Measurements from ENCODE around the gene ARHGAP27.
"Not testable (repeated sequence)": the region's sequence is repeated elsewhere in the genome, so short reads cannot be mapped to it uniquely, and the experiment has no call there.

ARHGAP27 gene
- total RNA-seq: 22.5 to 158 (median 45.8) reads per million in 18 experiments

- DNase-seq: peak; percentile 65 to 76
Measured at GRCh38 chr17:45432405-45433158, at the start of gene ARHGAP27. Gene ARHGAP27 (minus strand): TSS chr17:45432870. CDS start chr17:45430279, 2,591 bp downstream.

DNA sequence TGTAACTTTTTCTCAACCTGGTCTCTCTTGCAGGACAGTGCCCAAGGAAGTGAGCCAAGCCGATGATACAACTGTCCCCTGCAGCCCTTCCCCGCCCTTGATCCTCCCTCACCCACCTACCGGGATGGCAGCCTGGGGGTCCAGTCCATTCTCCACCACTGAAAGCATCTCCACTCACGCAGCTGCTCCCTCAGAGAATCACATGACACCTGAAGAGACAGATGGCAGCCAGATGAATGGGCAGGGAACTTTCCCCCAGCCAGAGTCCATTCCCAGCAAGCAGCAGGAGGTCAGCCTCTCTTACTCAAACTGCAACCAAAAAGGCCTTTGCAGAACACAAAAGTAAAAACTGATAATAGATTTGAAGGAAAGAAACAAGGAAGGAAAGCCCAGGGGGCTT is 49.6 kb upstream of the ARHGAP27 start:
- DNase-seq: not testable (repeated sequence)

DNA sequence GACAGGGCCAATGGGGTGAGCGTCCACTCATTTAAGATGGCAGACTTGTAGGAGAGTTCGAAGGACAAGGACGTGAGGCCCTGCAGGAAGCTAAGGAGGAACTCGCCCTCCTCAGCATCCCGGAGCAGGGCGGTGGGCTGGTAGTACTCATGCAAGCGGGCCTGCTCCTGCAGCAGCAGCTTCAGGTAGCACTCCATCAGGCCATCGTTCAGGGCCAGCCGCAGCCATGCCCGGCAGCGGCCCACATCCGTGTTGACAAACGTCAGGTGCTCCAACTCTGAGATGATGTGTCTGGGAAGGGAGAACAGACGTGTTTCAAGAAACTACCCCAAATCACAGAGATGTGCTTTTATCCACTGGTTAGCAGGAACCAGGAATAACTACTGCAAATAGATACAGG is 42.8 kb upstream of the ARHGAP27 start:
- not testable (repeated sequence) for DNase-seq

DNA sequence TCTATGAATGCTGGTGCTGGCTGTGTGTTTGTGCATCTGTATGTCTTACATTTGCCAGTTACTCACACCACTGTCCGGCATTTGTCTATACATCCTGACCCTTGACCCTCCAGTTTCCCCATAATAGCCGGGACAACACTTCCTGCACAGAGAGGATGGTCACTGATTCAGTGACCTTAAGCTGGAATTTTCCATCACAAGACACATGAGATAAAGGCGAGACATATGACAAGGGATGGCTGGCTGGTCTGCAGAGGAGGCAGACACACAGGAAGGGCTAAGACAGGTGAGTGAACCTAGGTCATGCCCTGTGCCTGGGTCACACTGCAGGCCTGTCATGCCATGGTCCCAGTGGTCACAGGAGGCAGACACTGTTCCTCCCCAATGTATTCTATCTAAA is 39.6 kb upstream of the ARHGAP27 start:
- not testable (repeated sequence) for DNase-seq

GRCh38 chr17:45469204-45469563 is 36.5 kb upstream of the ARHGAP27 start:
- DNase-seq: not testable (repeated sequence)

DNA sequence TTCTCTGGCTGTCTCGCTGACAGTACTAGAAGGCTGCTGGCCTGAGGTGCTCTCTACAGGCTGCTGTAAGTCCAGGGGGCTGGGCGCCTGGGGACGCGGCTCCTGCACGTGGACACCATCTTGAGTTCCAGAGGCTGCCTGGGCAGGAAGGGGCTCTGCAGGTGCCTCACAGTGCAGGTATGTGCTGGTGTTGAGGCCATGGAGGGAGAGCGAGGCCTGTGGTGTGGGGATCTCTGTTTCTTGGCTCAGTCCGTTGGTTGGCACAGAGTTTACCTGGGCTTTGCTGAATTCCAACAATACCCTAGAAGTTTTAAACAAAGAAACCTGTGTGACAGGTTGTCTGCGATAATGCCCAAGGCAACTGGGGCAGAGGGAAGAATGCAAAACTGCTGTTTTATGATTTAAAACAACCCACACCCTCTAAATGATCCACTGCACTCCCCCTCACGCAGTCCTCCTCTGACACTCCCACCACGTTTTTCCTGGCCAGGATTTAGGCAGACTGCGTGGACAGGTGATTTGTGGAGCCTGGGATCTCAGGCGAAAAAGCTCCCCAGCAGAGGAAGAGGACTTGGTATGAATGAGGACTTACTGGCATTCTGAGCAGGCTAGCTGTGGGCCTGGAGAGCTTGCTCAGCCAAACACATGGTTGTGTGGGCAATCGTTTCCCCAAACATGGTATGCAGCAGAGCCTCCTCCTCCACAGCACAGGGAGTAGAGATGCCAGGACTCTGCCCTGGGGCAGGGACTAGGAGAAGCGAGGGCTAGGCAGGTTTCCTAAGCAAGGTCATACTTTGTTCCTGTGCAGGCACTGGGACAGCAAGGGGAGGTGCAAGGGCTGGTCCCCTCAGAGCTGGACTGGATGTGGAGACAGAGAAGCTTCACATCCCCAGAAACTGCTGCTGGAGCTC is 35.9 kb upstream of the ARHGAP27 start:
- DNase-seq: not testable (repeated sequence)

GRCh38 chr17:45461524-45462327 is 29.1 kb upstream of the ARHGAP27 start:
- DNase-seq: peak; percentile 84 to 89

DNA sequence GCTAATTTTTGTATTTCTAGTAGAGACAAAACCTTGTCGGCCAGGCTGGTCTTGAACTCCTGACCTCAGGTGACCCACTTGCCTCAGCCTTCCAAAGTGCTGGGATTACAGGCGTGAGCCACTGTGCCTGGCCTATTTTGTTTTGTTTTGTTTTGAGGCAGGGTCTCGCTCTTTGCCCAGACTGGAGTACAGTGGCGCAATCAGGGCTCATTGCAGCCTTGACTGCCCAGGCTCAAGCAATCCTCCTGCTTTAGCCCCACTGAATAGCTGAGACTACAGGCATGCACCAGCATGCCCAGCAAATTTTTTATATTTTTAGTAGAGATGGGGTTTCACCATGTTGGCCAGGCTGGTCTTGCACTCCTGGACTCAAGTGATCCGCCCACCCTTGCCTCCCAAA is 27.8 kb upstream of the ARHGAP27 start:
- not testable (repeated sequence) for DNase-seq

GRCh38 chr17:45454341-45454740 is 21.7 kb upstream of the ARHGAP27 start:
- not testable (repeated sequence) for DNase-seq

DNA sequence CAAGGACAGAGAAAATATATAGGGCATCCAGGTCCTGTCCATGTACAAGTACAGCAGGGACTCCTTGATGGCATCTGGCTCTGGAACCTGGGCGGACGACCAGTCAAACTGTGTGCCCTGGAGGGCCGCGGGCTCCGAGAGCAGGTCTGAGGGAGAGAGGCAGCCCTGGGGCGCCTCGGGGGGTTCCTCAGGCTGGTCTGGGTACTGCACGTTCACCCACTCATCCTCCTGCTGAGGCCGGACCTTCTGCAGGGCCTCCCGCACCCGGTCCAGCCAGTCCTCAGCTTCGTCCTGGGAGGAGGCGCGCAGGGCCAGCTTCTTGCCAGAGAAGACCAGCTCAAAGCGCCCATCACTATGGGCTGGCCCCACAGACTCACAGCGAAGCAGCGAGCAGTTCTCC is 21.1 kb upstream of the ARHGAP27 start:
- not testable (repeated sequence) for DNase-seq

GRCh38 chr17:45453225-45453534 is 20.5 kb upstream of the ARHGAP27 start:
- not testable (repeated sequence) for DNase-seq

DNA sequence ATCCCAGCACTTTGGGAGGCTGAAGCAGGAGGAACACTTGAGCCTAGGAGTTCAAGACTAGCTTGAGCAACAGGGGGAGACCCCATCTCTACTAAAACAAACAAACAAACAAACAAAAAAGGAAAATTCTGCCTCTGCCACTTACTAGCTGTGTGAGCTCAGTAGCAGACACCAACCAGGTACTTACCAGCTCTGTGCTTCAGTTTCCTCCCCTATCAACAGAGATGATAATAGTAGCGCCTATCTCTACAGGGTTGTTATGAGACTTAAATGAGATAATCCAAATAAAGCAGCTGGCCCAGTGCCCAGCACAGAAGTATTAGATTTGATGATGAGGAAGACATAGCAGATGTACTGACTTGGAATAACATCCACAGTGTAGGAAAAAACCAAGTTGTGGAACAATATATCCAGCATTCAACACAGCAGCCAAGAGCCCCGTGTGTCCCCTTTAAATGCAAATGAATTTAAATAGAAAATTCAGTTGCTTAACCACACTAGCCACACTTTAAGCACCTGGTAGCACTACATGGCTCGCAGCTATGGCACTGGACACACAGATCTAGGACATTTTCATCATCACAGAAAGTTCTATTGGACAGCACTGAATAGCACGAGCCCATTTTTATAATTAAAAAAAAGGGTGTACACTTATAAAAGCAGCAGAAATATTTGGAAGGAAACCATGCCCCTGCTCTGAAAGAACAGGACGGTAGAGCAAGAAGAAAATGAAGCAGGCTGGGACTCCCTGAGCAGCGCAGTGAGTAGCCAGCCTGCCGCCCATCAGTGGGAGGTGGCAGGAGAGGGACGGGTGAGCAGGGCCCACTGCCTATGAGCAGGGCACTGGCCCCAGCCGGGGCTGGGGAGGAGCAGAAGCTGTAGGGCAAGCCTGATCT is 19.9 kb upstream of the ARHGAP27 start:
- DNase-seq: not testable (repeated sequence)

GRCh38 chr17:45451660-45452059 is 19.0 kb upstream of the ARHGAP27 start:
- DNase-seq: not testable (repeated sequence)

DNA sequence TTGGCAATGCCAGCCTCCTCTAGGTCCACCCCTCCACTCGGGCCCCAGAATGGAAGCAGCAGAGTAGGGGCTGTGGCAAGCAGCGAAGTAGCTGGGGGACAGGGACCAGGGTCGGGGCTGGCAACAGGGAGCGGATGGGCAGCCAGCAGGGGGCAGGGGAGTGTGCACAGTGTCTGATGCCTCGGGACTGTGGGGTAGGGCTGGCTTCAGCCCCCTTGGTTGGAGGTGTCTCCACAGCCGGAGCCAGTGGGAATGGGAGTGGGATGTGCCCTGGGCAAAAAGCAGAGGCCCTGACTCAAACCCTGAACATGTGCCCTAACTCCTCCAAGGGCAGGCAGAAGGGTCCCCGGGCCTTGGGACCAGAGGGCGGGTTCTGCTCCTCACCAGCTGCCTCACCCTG is 18.5 kb upstream of the ARHGAP27 start:
- DNase-seq: no peak

DNA sequence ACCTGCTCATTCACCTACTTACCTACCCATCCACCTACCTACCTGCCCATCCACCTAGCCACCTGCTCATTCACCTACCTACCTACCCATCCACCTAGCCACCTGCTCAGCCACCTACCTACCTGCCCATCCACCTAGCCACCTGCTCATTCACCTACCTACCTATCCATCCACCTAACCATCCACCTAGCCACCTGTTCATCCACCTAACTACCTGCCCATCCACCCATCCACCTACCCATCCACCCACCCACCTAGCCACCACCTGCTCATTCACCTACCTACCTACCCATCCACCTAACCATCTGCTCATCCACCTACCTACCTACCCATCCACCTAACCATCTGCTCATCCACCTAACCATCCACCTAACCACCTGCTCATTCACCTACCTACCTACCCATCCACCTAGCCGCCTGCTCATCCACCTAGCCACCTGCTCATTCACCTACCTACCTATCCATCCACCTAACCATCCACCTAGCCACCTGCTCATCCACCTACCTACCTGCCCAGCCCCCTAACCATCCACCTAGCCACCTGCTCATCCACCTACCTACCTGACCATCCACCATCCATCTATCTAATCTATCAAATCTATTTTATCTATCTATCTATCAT is 17.1 kb upstream of the ARHGAP27 start:
- not testable (repeated sequence) for DNase-seq

GRCh38 chr17:45449260-45449659 is 16.6 kb upstream of the ARHGAP27 start:
- not testable (repeated sequence) for DNase-seq

DNA sequence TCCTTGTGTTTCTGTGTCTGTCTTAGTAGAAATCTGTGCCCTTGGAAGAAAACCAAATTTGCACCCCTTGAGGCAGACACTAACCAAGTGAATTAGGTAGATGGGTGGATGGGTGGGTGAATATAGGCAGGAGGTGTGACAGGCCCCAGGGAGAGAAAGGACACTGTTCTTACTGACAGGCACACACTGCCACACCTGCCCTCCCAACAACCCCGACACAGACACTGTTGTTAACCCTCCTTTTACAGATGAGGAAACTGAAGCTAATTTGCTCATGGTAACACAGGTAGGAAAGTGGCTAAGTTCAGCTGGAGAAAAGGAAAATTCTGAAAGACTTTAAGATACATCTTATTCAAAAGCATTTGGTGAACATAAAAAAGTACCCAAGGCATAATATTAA is 15.8 kb upstream of the ARHGAP27 start:
- DNase-seq: not testable (repeated sequence)

GRCh38 chr17:45448066-45448465 is 15.4 kb upstream of the ARHGAP27 start:
- DNase-seq: not testable (repeated sequence)

DNA sequence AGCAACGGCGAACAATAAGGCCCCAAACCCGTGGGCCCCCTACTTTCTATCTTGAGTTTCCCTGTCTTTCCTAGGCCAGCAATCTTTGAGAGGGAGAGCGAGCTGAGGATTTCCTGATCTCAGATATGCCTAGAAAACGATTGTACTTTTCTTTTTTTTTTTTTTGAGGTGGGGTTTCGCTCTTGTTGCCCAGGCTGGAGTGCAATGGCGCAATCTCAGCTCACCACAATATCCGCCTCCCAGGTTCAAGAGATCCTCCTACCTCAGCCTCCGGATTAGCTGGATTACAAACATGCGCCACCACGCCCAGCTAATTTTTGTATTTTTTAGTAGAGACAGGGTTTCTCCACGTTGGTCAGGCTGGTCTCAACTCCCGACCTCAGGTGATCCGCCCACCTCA is 15.0 kb upstream of the ARHGAP27 start:
- DNase-seq: not testable (repeated sequence)

DNA sequence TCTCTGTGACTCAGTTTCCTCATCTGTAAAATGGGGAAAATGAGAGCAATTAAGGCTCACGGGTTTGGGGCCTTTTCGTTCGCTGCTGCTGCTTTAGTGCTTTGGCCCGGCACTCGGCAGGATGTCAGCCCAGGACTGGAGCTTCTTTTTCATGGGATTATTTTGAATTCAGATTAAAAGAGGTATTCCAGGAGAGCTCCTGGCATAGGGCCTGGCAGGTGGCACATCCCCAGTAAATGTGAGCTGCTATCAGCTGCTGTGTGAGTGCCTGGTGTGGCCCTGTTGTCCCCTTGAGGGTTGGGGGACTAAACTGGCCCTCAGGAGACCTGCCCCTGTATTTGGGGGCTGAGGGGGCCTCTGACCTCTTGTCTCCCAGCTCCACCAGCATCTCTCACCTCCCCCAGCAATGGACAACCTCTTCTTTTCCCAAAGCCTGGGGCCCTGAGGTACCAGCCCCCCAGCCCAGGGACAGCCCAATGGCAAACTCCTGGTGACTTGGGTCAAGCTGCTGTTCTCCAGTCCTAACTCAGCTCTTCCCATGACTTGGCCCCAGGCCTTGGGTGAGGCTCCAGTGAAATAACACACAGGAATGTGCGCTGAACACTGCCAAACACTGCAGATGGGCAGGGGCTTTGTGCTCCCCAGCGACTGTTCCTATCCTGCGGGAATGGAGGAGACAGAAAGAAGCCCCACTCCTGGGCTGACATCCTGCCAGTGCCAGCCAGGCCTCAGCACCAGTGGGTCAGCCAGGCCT is 14.4 kb upstream of the ARHGAP27 start:
- not testable (repeated sequence) for DNase-seq
